Mesendoderm (in vitro differentiated cells): Measurements from ENCODE around the gene SRPX.

Experiments
- DNase-seq: peaks from one replicate; pipeline ENCODE4 v3.0.0; 2013
- H2AK5ac ChIP-seq: 2 replicates; pipeline ENCODE4 v1.6.1; 2013; ENCODE audit warnings: low read length, inconsistent platforms
- H2BK120ac ChIP-seq: 2 replicates; pipeline ENCODE4 v1.6.1; 2013; ENCODE audit warnings: low read depth, mild to moderate bottlenecking, low read length, moderate library complexity, mixed read lengths
- H2BK15ac ChIP-seq: replicated peaks from 2 replicates; pipeline ENCODE4 v1.6.1; 2013; ENCODE audit warnings: low read depth, mild to moderate bottlenecking, moderate library complexity
- H2BK5ac ChIP-seq: 2 replicates; pipeline ENCODE4 v1.6.1; 2013; ENCODE audit warnings: low read length, inconsistent platforms
- H3K18ac ChIP-seq: 2 replicates; pipeline ENCODE4 v1.6.1; 2013; ENCODE audit warnings: mild to moderate bottlenecking, low read length, mixed read lengths
- H3K23ac ChIP-seq: one replicate; pipeline ENCODE4 v1.6.1; 2013; ENCODE audit warnings: low read length
- H3K27ac ChIP-seq: 2 replicates; pipeline ENCODE4 v1.5.1; 2013; ENCODE audit warnings: low read depth, mild to moderate bottlenecking, inconsistent platforms, low read length, moderate library complexity
- H3K27me3 ChIP-seq: 2 replicates; pipeline ENCODE4 v1.6.1; 2013; ENCODE audit warnings: low read length, control low read depth, mild to moderate bottlenecking, inconsistent platforms; ENCODE audit not compliant: insufficient read depth, poor library complexity
- H3K36me3 ChIP-seq: 2 replicates; pipeline ENCODE4 v1.6.1; 2013; ENCODE audit warnings: low read length, inconsistent platforms; ENCODE audit not compliant: control insufficient read depth, insufficient read depth
- H3K4ac ChIP-seq: one replicate; pipeline ENCODE4 v1.6.1; 2013; ENCODE audit warnings: low read depth, mild to moderate bottlenecking, low read length, moderate library complexity
- H3K4me1 ChIP-seq: 2 replicates; pipeline ENCODE4 v1.6.1; 2013; ENCODE audit warnings: low read depth, low read length, inconsistent platforms; ENCODE audit not compliant: control insufficient read depth
- H3K4me2 ChIP-seq: 2 replicates; pipeline ENCODE4 v1.6.1; 2013; ENCODE audit warnings: low read length
- H3K4me3 ChIP-seq: 2 replicates; pipeline ENCODE4 v1.5.1; 2013; ENCODE audit warnings: mild to moderate bottlenecking, low read length
- H3K56ac ChIP-seq: one replicate; pipeline ENCODE4 v1.6.1; 2013; ENCODE audit warnings: low read length
- H3K79me1 ChIP-seq: 2 replicates; pipeline ENCODE4 v1.6.1; 2013; ENCODE audit warnings: low read length, inconsistent platforms
- H3K79me2 ChIP-seq: 2 replicates; pipeline ENCODE4 v1.6.1; 2013; ENCODE audit warnings: mild to moderate bottlenecking, low read length; ENCODE audit not compliant: control insufficient read depth, insufficient read depth
- H3K9ac ChIP-seq: 2 replicates; pipeline ENCODE4 v1.6.1; 2013; ENCODE audit warnings: low read length, inconsistent platforms
- H4K5ac ChIP-seq: one replicate; pipeline ENCODE4 v1.6.1; 2013; ENCODE audit warnings: low read length
- H4K8ac ChIP-seq: one replicate; pipeline ENCODE4 v1.6.1; 2013; ENCODE audit warnings: low read depth, mild to moderate bottlenecking, control low read depth, low read length, moderate library complexity
- WGBS: extraction: QIAGEN DNeasy Blood & Tissue Kit; methylation state at CpG from one replicate; pipeline ENCODE4 v1.1.7; 2013; ENCODE audit warnings: low lambda C conversion rate, missing lambda C conversion rate; ENCODE audit not compliant: insufficient coverage; ENCODE audit errors: extremely low coverage; 5-methylcytosine and 5-hydroxymethylcytosine counted together

SRPX gene

GRCh38 chrX:38232079-38232686 is 11.5 kb upstream of the SRPX start:
- WGBS: no CpG with 5 or more reads among the region's 3 CpGs
- no peak for DNase-seq
- no peaks in the 10 kb centered on the region for H3K4me1 ChIP-seq
- H3K36me3 ChIP-seq: no peaks in the 10 kb centered on the region
- H3K18ac ChIP-seq: no peak overlapping the region
- H2BK15ac ChIP-seq: no peak overlapping the region
- H3K23ac ChIP-seq: no peak overlapping the region
- H3K79me1 ChIP-seq: no peaks in the 10 kb centered on the region
- no peak overlapping the region for H3K9ac ChIP-seq
- no peak overlapping the region for H3K4me2 ChIP-seq
- no peaks in the 10 kb centered on the region for H3K79me2 ChIP-seq
- H4K5ac ChIP-seq: no peak overlapping the region
- no peak overlapping the region for H3K4me3 ChIP-seq
- H3K4ac ChIP-seq: no peak overlapping the region
- no peak overlapping the region for H4K8ac ChIP-seq
- no peaks in the 10 kb centered on the region for H3K27me3 ChIP-seq
- H3K27ac ChIP-seq: no peak overlapping the region
- no peak overlapping the region for H3K56ac ChIP-seq
- H2BK120ac ChIP-seq: no peak overlapping the region
- H2AK5ac ChIP-seq: no peak overlapping the region
- no peak overlapping the region for H2BK5ac ChIP-seq

- Histone ChIP-seq H4K8ac (no peak overlapping the region), H2AK5ac (no peak overlapping the region), H2BK15ac (no peak overlapping the region), H3K4me2 (no peak overlapping the region), H3K9ac (no peak overlapping the region), H3K4me1 (no peaks in the 10 kb centered on the region), H3K36me3 (no peaks in the 10 kb centered on the region), H3K79me2 (no peaks in the 10 kb centered on the region), H3K27ac (no peak overlapping the region), H3K4ac (no peak overlapping the region), H2BK120ac (no peak overlapping the region), H3K23ac (no peak overlapping the region), H3K4me3 (no peak overlapping the region), H3K27me3 (no peaks in the 10 kb centered on the region), H4K5ac (no peak overlapping the region), H3K18ac (no peak overlapping the region), H3K79me1 (no peaks in the 10 kb centered on the region), H2BK5ac (no peak overlapping the region), H3K56ac (no peak overlapping the region)
- no CpG with 5 or more reads among the region's 3 CpGs for WGBS
- DNase-seq: peak; percentile 51
Observed at GRCh38 chrX:38225093-38225492, 4.4 kb upstream of the SRPX start.

- H3K4me1 ChIP-seq: no peaks in the 10 kb centered on the region
- H3K36me3 ChIP-seq: no peaks in the 10 kb centered on the region
- H3K4me2 ChIP-seq: no peak overlapping the region
- no peak for DNase-seq
- H3K27ac ChIP-seq: no peak overlapping the region
- H3K79me2 ChIP-seq: no peaks in the 10 kb centered on the region
- no peak overlapping the region for H3K23ac ChIP-seq
- H2BK120ac ChIP-seq: no peak overlapping the region
- no peak overlapping the region for H3K4ac ChIP-seq
- no peak overlapping the region for H3K56ac ChIP-seq
- no peak overlapping the region for H4K5ac ChIP-seq
- no peak overlapping the region for H3K4me3 ChIP-seq
- no peak overlapping the region for H2AK5ac ChIP-seq
- no peak overlapping the region for H2BK15ac ChIP-seq
- no peak overlapping the region for H4K8ac ChIP-seq
- no peak overlapping the region for H2BK5ac ChIP-seq
- H3K27me3 ChIP-seq: no peaks in the 10 kb centered on the region
- H3K79me1 ChIP-seq: no peaks in the 10 kb centered on the region
- no peak overlapping the region for H3K9ac ChIP-seq
- no peak overlapping the region for H3K18ac ChIP-seq
Observed at GRCh38 chrX:38224160-38224559, 3.5 kb upstream of the SRPX start.

- Histone ChIP-seq H2BK120ac (no peak overlapping the region), H2BK15ac (no peak overlapping the region), H3K79me1 (no peaks in the 10 kb centered on the region), H3K27me3 (no peaks in the 10 kb centered on the region), H3K23ac (no peak overlapping the region), H3K4me3 (no peak overlapping the region), H3K4ac (no peak overlapping the region), H3K79me2 (no peaks in the 10 kb centered on the region), H3K9ac (no peak overlapping the region), H3K18ac (no peak overlapping the region), H3K27ac (no peak overlapping the region), H3K56ac (peak overlapping the region; percentile 25), H2BK5ac (no peak overlapping the region), H2AK5ac (no peak overlapping the region), H3K4me1 (no peaks in the 10 kb centered on the region), H4K5ac (no peak overlapping the region), H4K8ac (no peak overlapping the region), H3K4me2 (no peak overlapping the region), H3K36me3 (no peaks in the 10 kb centered on the region)
- DNase-seq: no peak
- no CpG with 5 or more reads among the region's 10 CpGs for WGBS
Observed at GRCh38 chrX:38221391-38221929, 789 bp upstream of the SRPX start.

- H3K4me1 ChIP-seq: no peaks in the 10 kb centered on the region
- no peak overlapping the region for H4K5ac ChIP-seq
- H3K18ac ChIP-seq: no peak overlapping the region
- H3K23ac ChIP-seq: no peak overlapping the region
- no CpG with 5 or more reads among the region's 14 CpGs for WGBS
- H3K9ac ChIP-seq: no peak overlapping the region
- peak overlapping the region; percentile 19 for H3K4me3 ChIP-seq
- peak overlapping the region; percentile 49 for H3K56ac ChIP-seq
- H3K79me1 ChIP-seq: no peaks in the 10 kb centered on the region
- no peaks in the 10 kb centered on the region for H3K79me2 ChIP-seq
- no peaks in the 10 kb centered on the region for H3K27me3 ChIP-seq
- H3K4ac ChIP-seq: no peak overlapping the region
- DNase-seq: peak; percentile 77
- no peak overlapping the region for H3K27ac ChIP-seq
- no peak overlapping the region for H4K8ac ChIP-seq
- no peaks in the 10 kb centered on the region for H3K36me3 ChIP-seq
- no peak overlapping the region for H2BK15ac ChIP-seq
- H3K4me2 ChIP-seq: peak overlapping the region; percentile 59
- H2BK5ac ChIP-seq: no peak overlapping the region
- no peak overlapping the region for H2BK120ac ChIP-seq
- H2AK5ac ChIP-seq: no peak overlapping the region
Observed at GRCh38 chrX:38220024-38220414, 652 bp downstream of the SRPX start.

GRCh38 chrX:38216642-38217041 is 4.0 kb downstream of the SRPX start:
- Histone ChIP-seq H3K9ac (no peak overlapping the region), H3K27ac (no peak overlapping the region), H3K4ac (no peak overlapping the region), H4K5ac (no peak overlapping the region), H3K4me2 (no peak overlapping the region), H3K79me2 (no peaks in the 10 kb centered on the region), H3K4me3 (no peak overlapping the region), H2BK5ac (no peak overlapping the region), H3K18ac (no peak overlapping the region), H4K8ac (no peak overlapping the region), H3K27me3 (no peaks in the 10 kb centered on the region), H3K56ac (no peak overlapping the region), H2BK15ac (no peak overlapping the region), H2AK5ac (no peak overlapping the region), H3K36me3 (no peaks in the 10 kb centered on the region), H3K4me1 (no peaks in the 10 kb centered on the region), H2BK120ac (no peak overlapping the region), H3K23ac (no peak overlapping the region), H3K79me1 (no peaks in the 10 kb centered on the region)
- no peak for DNase-seq
- no CpG with 5 or more reads among the region's 5 CpGs for WGBS
